HG03159 (cell line): ENCODE measurements around the gene RAB31.
"Not testable (repeated sequence)": the region's sequence is repeated elsewhere in the genome, so short reads cannot be mapped to it uniquely, and the experiment has no call there.

Source experiments
- ATAC-seq: cut with Tn5 transposase; IDR thresholded peaks from one replicate; pipeline ENCODE4 v1.9.1; 2021; ENCODE audit warnings: mild to moderate bottlenecking, moderate library complexity; ENCODE audit not compliant: unreplicated experiment

The RAB31 gene

GRCh38 chr18:9708057-9708433, at the start of gene RAB31:
RAB31 (plus strand) TSS chr18:9708301; CDS start chr18:9708406, 105 bp downstream.
- peak; percentile 35 for ATAC-seq

- ATAC-seq = no peak
Observed at GRCh38 chr18:9659499-9660375, 48.4 kb upstream of the RAB31 start.

- ATAC-seq = no peak
Observed at GRCh38 chr18:9661564-9661963, 46.5 kb upstream of the RAB31 start.

GRCh38 chr18:9663377-9663776, 44.7 kb upstream of the RAB31 start:
- ATAC-seq = no peak

GRCh38 chr18:9665314-9665713, 42.8 kb upstream of the RAB31 start:
- no peak for ATAC-seq

- ATAC-seq = no peak
Observed at GRCh38 chr18:9666548-9666947, 41.6 kb upstream of the RAB31 start.

GRCh38 chr18:9669016-9669415, 39.1 kb upstream of the RAB31 start:
- no peak for ATAC-seq

GRCh38 chr18:9671214-9671613, 36.9 kb upstream of the RAB31 start:
- ATAC-seq = no peak

GRCh38 chr18:9673296-9674251, 34.5 kb upstream of the RAB31 start:
- peak; percentile 98 for ATAC-seq

GRCh38 chr18:9678216-9678615, 29.9 kb upstream of the RAB31 start:
- not testable (repeated sequence) for ATAC-seq

- ATAC-seq = no peak
Observed at GRCh38 chr18:9679125-9679524, 29.0 kb upstream of the RAB31 start.

GRCh38 chr18:9681217-9681616, 26.9 kb upstream of the RAB31 start:
- ATAC-seq = no peak

- ATAC-seq = no peak
Observed at GRCh38 chr18:9682572-9682971, 25.5 kb upstream of the RAB31 start.

GRCh38 chr18:9683418-9684396, 24.4 kb upstream of the RAB31 start:
- ATAC-seq = no peak

- ATAC-seq = no peak
Observed at GRCh38 chr18:9684881-9685614, 23.1 kb upstream of the RAB31 start.

GRCh38 chr18:9685615-9685890, 22.5 kb upstream of the RAB31 start:
- ATAC-seq = no peak

- ATAC-seq = no peak
Observed at GRCh38 chr18:9688036-9688741, 19.9 kb upstream of the RAB31 start.

GRCh38 chr18:9689253-9689652, 18.8 kb upstream of the RAB31 start:
- ATAC-seq = no peak

- no peak for ATAC-seq
Observed at GRCh38 chr18:9690418-9691188, 17.5 kb upstream of the RAB31 start.
